Gastrocnemius medialis (tissue), 4 donors: Measurements from ENCODE around the gene KIF21B. TPM values are rescaled to one million over a fixed set of nuclear protein-coding genes. Genes with fewer than 3 reads are reported as not detected.

ENCODE experiments used
- ATAC-seq, 2 donors: fragments of 150-250 bp; one replicate each; pipeline ENCODE4 v1.9.1; 2016
- DNase-seq, 2 donors: peaks; one replicate each; pipeline ENCODE4 v3.0.0-alpha.2; 2019
- H3K27ac ChIP-seq, 4 donors: fragments of 200-600 bp; sonication (generic); 1 replicate in 1 of 4; 2 replicates in 3 of 4; pipeline ENCODE4 v1.5.1; 2016 to 2018; ENCODE audit warnings: mild to moderate bottlenecking in 2 of 4, moderate library complexity in 1 of 4
- H3K27me3 ChIP-seq, 3 donors: fragments of 200-600 bp; sonication (generic) in 2 of 3; 1 replicate in 1 of 3; 2 replicates in 2 of 3; pipeline versions ENCODE4 v1.5.1 to v1.6.0; 2016 to 2019; ENCODE audit warnings: mild to moderate bottlenecking in 1 of 3, moderate library complexity in 1 of 3
- H3K36me3 ChIP-seq, 2 donors: fragments of 200-600 bp; sonication (generic) in 1 of 2; one replicate each; pipeline ENCODE4 v1.5.1; 2017 to 2018
- H3K4me1 ChIP-seq, 2 donors: fragments of 200-600 bp; sonication (generic) in 1 of 2; one replicate each; pipeline ENCODE4 v1.5.1; 2016 to 2017; ENCODE audit warnings: mild to moderate bottlenecking in 2 of 2
- H3K4me3 ChIP-seq, 4 donors: fragments of 200-600 bp; sonication (generic) in 3 of 4; 1 replicate in 1 of 4; 2 replicates in 3 of 4; pipeline ENCODE4 v1.5.1; 2016 to 2019; ENCODE audit warnings: mild to moderate bottlenecking in 2 of 4
- H3K9me3 ChIP-seq, 3 donors: fragments of 200-600 bp; sonication (generic) in 2 of 3; 1 replicate in 1 of 3; 2 replicates in 2 of 3; pipeline ENCODE4 v1.5.1; 2016 to 2019
- POLR2A ChIP-seq, 2 donors: fragments of 450-650 bp; IDR thresholded peaks; one replicate each; pipeline ENCODE4 v1.6.1; 2017; ENCODE audit warnings: antibody characterized with exemption in 2 of 2, mild to moderate bottlenecking in 2 of 2, moderate library complexity in 2 of 2
- in situ Hi-C, 4 donors: fragments of 200-750 bp; cut with MboI; loops; one replicate each; pipeline versions ENCODE4 v1.15.0 to v1.8.0; 2017; ENCODE audit warnings: low sequenced_read_pairs in 4 of 4
- intact Hi-C: fragments of 100-400 bp; cut with DNase I; formaldehyde crosslinking; loops from one replicate; pipeline ENCODE4 v1.15.1; 2023; ENCODE audit warnings: low total_unique reads
- total RNA-seq, 4 donors: library from RNA; depleted of rRNA; stranded (reverse); fragments of >200 nt; gene quantifications; one replicate each; pipeline versions ENCODE4 v1.1.0 to v1.2.3, GENCODE V29; 2016
- TF ChIP-seq, protein P1 (sequence below), 5 experiments: fragments of 450-650 bp in 3 of 5; fragments of 200-600 bp in 2 of 5; sonication (generic) in 2 of 5; IDR thresholded peaks in 4 of 5; conservative IDR thresholded peaks in 1 of 5; 1 replicate in 4 of 5; 2 replicates in 1 of 5; pipeline ENCODE4 v1.5.1; 2016 to 2019; ENCODE audit warnings: antibody characterized with exemption in 5 of 5, mild to moderate bottlenecking in 3 of 5, moderate library complexity in 3 of 5

The KIF21B gene
- total RNA-seq, 4 donors from 2014 or later: 0.23 to 0.49 (median 0.36) TPM

GRCh38 chr1:201004732-201005131 lies 18.8 kb downstream of the KIF21B start:
- H3K36me3 ChIP-seq: no peaks in the 10 kb centered on the region
- H3K4me1 ChIP-seq: no peaks in the 10 kb centered on the region
- ATAC-seq (no peak), DNase-seq (no peak)
- intact Hi-C loops (no loop called here), in situ Hi-C loops (no loop called here)
- H3K4me3 ChIP-seq: no peak overlapping the region
- H3K9me3 ChIP-seq: no peaks in the 10 kb centered on the region
- H3K27ac ChIP-seq: no peak overlapping the region
- H3K27me3 ChIP-seq: no peaks in the 10 kb centered on the region
- no peak for TF ChIP-seq POLR2A (IDR thresholded peaks at IDR 0.05)
- TF ChIP-seq, protein P1, sequence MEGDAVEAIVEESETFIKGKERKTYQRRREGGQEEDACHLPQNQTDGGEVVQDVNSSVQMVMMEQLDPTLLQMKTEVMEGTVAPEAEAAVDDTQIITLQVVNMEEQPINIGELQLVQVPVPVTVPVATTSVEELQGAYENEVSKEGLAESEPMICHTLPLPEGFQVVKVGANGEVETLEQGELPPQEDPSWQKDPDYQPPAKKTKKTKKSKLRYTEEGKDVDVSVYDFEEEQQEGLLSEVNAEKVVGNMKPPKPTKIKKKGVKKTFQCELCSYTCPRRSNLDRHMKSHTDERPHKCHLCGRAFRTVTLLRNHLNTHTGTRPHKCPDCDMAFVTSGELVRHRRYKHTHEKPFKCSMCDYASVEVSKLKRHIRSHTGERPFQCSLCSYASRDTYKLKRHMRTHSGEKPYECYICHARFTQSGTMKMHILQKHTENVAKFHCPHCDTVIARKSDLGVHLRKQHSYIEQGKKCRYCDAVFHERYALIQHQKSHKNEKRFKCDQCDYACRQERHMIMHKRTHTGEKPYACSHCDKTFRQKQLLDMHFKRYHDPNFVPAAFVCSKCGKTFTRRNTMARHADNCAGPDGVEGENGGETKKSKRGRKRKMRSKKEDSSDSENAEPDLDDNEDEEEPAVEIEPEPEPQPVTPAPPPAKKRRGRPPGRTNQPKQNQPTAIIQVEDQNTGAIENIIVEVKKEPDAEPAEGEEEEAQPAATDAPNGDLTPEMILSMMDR (IDR thresholded peaks at IDR 0.05 in 4 of 5, conservative IDR thresholded peaks at IDR 0.05 in 1 of 5): no peak

GRCh38 chr1:201004154-201004553 lies 19.4 kb downstream of the KIF21B start:
- H3K4me1 ChIP-seq: no peaks in the 10 kb centered on the region
- H3K4me3 ChIP-seq: no peak overlapping the region
- H3K9me3 ChIP-seq: no peaks in the 10 kb centered on the region
- intact Hi-C loops (no loop called here), in situ Hi-C loops (no loop called here)
- DNase-seq: no peak
- H3K36me3 ChIP-seq: no peaks in the 10 kb centered on the region
- ATAC-seq: no peak
- H3K27ac ChIP-seq: no peak overlapping the region
- no peak for TF ChIP-seq POLR2A (IDR thresholded peaks at IDR 0.05)
- TF ChIP-seq, protein P1 (IDR thresholded peaks at IDR 0.05 in 4 of 5, conservative IDR thresholded peaks at IDR 0.05 in 1 of 5): no peak
- no peaks in the 10 kb centered on the region for H3K27me3 ChIP-seq

GRCh38 chr1:201002510-201002909 lies 21.0 kb downstream of the KIF21B start:
- no peak for DNase-seq
- Histone ChIP-seq H3K9me3 (no peaks in the 10 kb centered on the region), H3K27me3 (no peaks in the 10 kb centered on the region), H3K27ac (no peak overlapping the region), H3K36me3 (no peaks in the 10 kb centered on the region), H3K4me1 (no peaks in the 10 kb centered on the region), H3K4me3 (no peak overlapping the region)
- no peak for ATAC-seq
- in situ Hi-C loops: no loop called here
- TF ChIP-seq POLR2A (IDR thresholded peaks at IDR 0.05): no peak
- TF ChIP-seq, protein P1 (IDR thresholded peaks at IDR 0.05 in 4 of 5, conservative IDR thresholded peaks at IDR 0.05 in 1 of 5): no peak
- intact Hi-C loops: no loop called here

DNA sequence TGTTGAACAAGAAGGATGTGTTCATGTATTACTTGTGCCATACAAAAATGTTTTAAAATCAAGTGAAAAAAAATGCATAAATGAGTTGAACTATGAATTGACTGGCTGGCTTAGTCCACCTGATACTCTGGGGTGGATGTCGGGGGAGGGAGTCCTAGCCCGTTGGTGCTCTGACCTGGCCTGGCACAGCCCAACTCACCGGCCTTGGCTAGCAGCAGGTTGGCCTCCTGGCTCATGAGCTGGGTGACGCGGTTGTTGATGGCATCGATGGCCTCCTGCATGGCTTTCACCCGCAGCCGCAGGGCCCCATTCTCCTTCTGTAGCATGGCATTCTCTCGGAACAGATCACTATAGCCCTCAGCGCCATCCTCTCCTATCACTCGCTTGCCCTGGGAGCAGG lies 21.6 kb downstream of the KIF21B start:
- ATAC-seq: no peak
- no peak for DNase-seq

More for the DNA sequence above, 21.6 kb downstream of the KIF21B start:
- Histone ChIP-seq H3K9me3 (no peaks in the 10 kb centered on the region), H3K36me3 (no peaks in the 10 kb centered on the region), H3K4me3 (no peak overlapping the region), H3K27me3 (no peaks in the 10 kb centered on the region), H3K4me1 (no peaks in the 10 kb centered on the region), H3K27ac (no peak overlapping the region)
- in situ Hi-C loops (no loop called here), intact Hi-C loops (no loop called here)
- TF ChIP-seq, protein P1 (IDR thresholded peaks at IDR 0.05 in 4 of 5, conservative IDR thresholded peaks at IDR 0.05 in 1 of 5): no peak
- no peak for TF ChIP-seq POLR2A (IDR thresholded peaks at IDR 0.05)
